Panc1 (cell line): ENCODE results near the gene IFIT5. TPM values are rescaled to one million over a fixed set of nuclear protein-coding genes. Genes with fewer than 3 reads are reported as not detected.
A peak's percentile ranks its signal among the peaks of the same experiment; 100 is the strongest.

Source experiments
- ATAC-seq: fragments of 200-7000 bp; cut with Tn5 transposase; 2 replicates; pipeline ENCODE4 v1.9.1; 2020; ENCODE audit warnings: mild to moderate bottlenecking, moderate library complexity
- BruUV-seq: library from RNA; stranded (reverse); fragments of 400-500 nt; replicated peaks from 2 replicates; lab custom pipeline; 2021; lab: Mats Ljungman, UMichigan
- CTCF ChIA-PET: fragments of 300-600 bp; sonication (Branson Sonifier 250); formaldehyde crosslinking; loops from one replicate; lab custom pipeline; 2022; ENCODE audit warnings: antibody characterized with exemption; lab: Charles Lee
- POLR2A ChIA-PET: fragments of 300-600 bp; sonication (Branson Sonifier 250); formaldehyde crosslinking; loops from one replicate; lab custom pipeline; 2022; ENCODE audit warnings: antibody characterized with exemption; lab: Charles Lee
- DNase-seq: peaks from one replicate; pipeline ENCODE4 v3.0.0-alpha.2; 2010; ENCODE audit warnings: low read depth, low spot score
- H3K27ac ChIP-seq: 2 replicates; pipeline ENCODE4 v1.5.1; 2011; ENCODE audit warnings: mild to moderate bottlenecking, low read length, inconsistent platforms
- H3K27me3 ChIP-seq: fragments of 200-500 bp; sonication (Bioruptor generic); 2 replicates; pipeline ENCODE4 v1.6.0; 2014; ENCODE audit warnings: low read length, inconsistent platforms; ENCODE audit not compliant: control insufficient read depth, insufficient read depth
- H3K36me3 ChIP-seq: fragments of 200-500 bp; sonication (Bioruptor generic); 2 replicates; pipeline ENCODE4 v1.5.1; 2014; ENCODE audit warnings: inconsistent platforms, mild to moderate bottlenecking, low read length, moderate library complexity; ENCODE audit not compliant: control insufficient read depth, insufficient read depth
- H3K4me1 ChIP-seq: 2 replicates; pipeline ENCODE4 v1.5.1; 2011; ENCODE audit warnings: inconsistent platforms, mild to moderate bottlenecking, low read length, moderate library complexity; ENCODE audit not compliant: control insufficient read depth, insufficient read depth
- H3K4me3 ChIP-seq, 2 experiments: 2 replicates each; pipeline ENCODE4 v1.5.1; 2011 to 2012; ENCODE audit warnings: low read depth in 2 of 2, low read length in 2 of 2, mild to moderate bottlenecking in 2 of 2, inconsistent platforms in 1 of 2, moderate library complexity in 1 of 2
- H3K9me3 ChIP-seq: fragments of 200-500 bp; sonication (Bioruptor generic); 2 replicates; pipeline ENCODE4 v1.5.1; 2014; ENCODE audit warnings: low read depth, mild to moderate bottlenecking, inconsistent platforms, low read length, moderate library complexity; ENCODE audit not compliant: control insufficient read depth, insufficient read depth
- CTCF ChIP-seq: fragments of 450-650 bp; IDR thresholded peaks from 2 replicates; pipeline ENCODE4 v1.5.1; 2017; ENCODE audit warnings: mild to moderate bottlenecking
- POLR2AphosphoS5 ChIP-seq: IDR thresholded peaks from 2 replicates; pipeline ENCODE4 v1.6.1; 2012; ENCODE audit warnings: mild to moderate bottlenecking, low read depth, low read length, moderate library complexity
- REST ChIP-seq, 2 experiments: IDR thresholded peaks; 2 replicates each; pipeline ENCODE4 v1.6.1; 2011 to 2012; ENCODE audit warnings: low read depth in 2 of 2, control low read depth in 1 of 2, low read length in 1 of 2, mild to moderate bottlenecking in 1 of 2, moderate library complexity in 1 of 2; ENCODE audit not compliant: insufficient read depth in 1 of 2
- SIN3A ChIP-seq: IDR thresholded peaks from 2 replicates; pipeline ENCODE4 v1.6.1; 2012; ENCODE audit warnings: low read depth, mild to moderate bottlenecking, low read length, moderate library complexity, borderline replicate concordance; ENCODE audit not compliant: insufficient read depth
- TCF7L2 ChIP-seq: IDR thresholded peaks from 2 replicates; pipeline ENCODE4 v1.6.1; 2011; ENCODE audit warnings: mild to moderate bottlenecking, low read depth, low read length, inconsistent platforms
- in situ Hi-C: cut with HindIII; loops from 2 replicates; pipeline ENCODE4 v1.10.0; 2016; ENCODE audit warnings: low sequenced_read_pairs, low pct_unique_long_range_greater_than_20kb
- intact Hi-C: fragments of 100-400 bp; cut with micrococcal nuclease; formaldehyde crosslinking; loops from one replicate; pipeline ENCODE4 v1.10.0; 2022; ENCODE audit not compliant: unreplicated experiment
- total RNA-seq: library from RNA; stranded (reverse); gene quantifications from one replicate; pipeline ENCODE4 v1.2.1, GENCODE V29; 2021; ENCODE audit not compliant: unreplicated experiment

Gene IFIT5
- total RNA-seq, 1 experiment from 2014 or later: 11.1 TPM

- no peaks in the 10 kb centered on the region for H3K9me3 ChIP-seq
- no peak for ATAC-seq
- no TSS peak for BruUV-seq
- DNase-seq: no peak
- H3K27me3 ChIP-seq: no peaks in the 10 kb centered on the region
- in situ Hi-C loops (no loop called here), intact Hi-C loops (no loop called here)
- no peak for TF ChIP-seq REST (IDR thresholded peaks at IDR 0.05; ENCODE audit: insufficient read depth in 1 of 2, low read depth in 2 of 2, low read length in 1 of 2)
- TF ChIP-seq TCF7L2: no peak
- TF ChIP-seq POLR2AphosphoS5: no peak
- no peak for TF ChIP-seq CTCF
- no peak for TF ChIP-seq SIN3A
- H3K27ac ChIP-seq: peak overlapping the region; percentile 44; the same call in 1 of the 2 replicates
- CTCF ChIA-PET: no interaction called here
- POLR2A ChIA-PET: no interaction called here
- H3K4me3 ChIP-seq: no peak overlapping the region
- peaks cover 14% of the 10 kb centered on the region for H3K4me1 ChIP-seq
- H3K36me3 ChIP-seq: no peaks in the 10 kb centered on the region
These were observed 2.1 kb downstream of the IFIT5 start for GRCh38 chr10:89416465-89416864.

GRCh38 chr10:89419548-89419947 lies 5.2 kb downstream of the IFIT5 start:
- intact Hi-C loops (no loop called here), in situ Hi-C loops (no loop called here)
- BruUV-seq: no TSS peak
- ChIA-PET POLR2A (interaction anchor here (0.6 kb wide), 1 partner anchor 25 kb away, joined by 3 read pairs; no protein-coding TSS in a partner anchor), CTCF (interaction anchor here (0.7 kb wide), 1 partner anchor 26 kb away, joined by 3 read pairs; no protein-coding TSS in a partner anchor)
- TF ChIP-seq CTCF (peak; percentile 40; the same call in 1 of the 2 replicates), POLR2AphosphoS5 (no peak)
- no peaks in the 10 kb centered on the region for H3K27me3 ChIP-seq
- no peak overlapping the region for H3K4me3 ChIP-seq
- peaks cover 8% of the 10 kb centered on the region for H3K4me1 ChIP-seq
- no peaks in the 10 kb centered on the region for H3K36me3 ChIP-seq
- ATAC-seq (no peak), DNase-seq (no peak)
- no peaks in the 10 kb centered on the region for H3K9me3 ChIP-seq
- H3K27ac ChIP-seq: 0 out of 2 replicates have a peak overlapping the region, but pooled peaks have one; percentile 9
